NCI-H1092 (cell line): Measurements from ENCODE around the gene CEP97.
"Not testable (repeated sequence)": the region's sequence is repeated elsewhere in the genome, so short reads cannot be mapped to it uniquely, and the experiment has no call there.

Experiments used
- DNase-seq: peaks from one replicate; lab custom pipeline; 2025; lab: John Stamatoyannopoulos, UW

CEP97 gene

DNA sequence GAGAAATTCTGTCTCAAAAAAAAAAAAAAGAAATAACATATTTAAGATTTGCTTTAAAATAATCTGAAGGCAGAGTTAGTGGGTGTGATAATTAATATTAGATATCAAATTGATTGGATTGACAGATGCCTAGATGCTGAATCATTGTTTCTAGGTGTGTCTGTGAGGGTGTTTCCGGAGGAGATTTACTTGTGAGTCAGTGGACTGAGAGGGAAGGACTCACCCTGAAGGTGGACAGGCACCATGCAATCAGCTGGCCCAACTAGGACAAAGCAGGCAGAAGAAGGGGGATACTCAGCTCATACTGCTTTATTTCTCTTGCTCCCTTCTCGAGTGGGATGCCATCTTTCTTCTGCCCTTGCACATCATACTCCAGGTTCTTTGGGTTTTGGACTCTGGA lies 21.2 kb upstream of the CEP97 start:
- no peak for DNase-seq

DNA sequence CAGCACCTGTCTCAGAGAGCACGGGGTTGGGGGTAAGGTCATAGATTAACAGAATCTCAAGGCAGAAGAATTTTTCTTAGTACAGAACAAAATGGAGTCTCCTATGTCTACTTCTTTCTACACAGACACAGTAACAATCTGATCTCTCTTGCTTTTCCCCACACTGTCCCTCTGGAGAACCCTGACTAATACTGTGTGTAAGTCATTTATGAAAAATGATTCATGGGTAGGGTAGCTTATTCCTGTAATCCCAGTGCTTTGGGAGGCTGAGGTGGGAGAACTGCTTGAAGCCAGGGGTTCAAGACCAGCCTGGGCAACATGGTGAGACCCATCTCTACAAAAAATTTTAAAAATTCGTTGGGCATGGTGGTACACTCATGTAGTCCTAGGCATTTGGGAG lies 19.8 kb upstream of the CEP97 start:
- not testable (repeated sequence) for DNase-seq

- no peak for DNase-seq
Measured at GRCh38 chr3:101709126-101709525, 15.3 kb upstream of the CEP97 start.

DNA sequence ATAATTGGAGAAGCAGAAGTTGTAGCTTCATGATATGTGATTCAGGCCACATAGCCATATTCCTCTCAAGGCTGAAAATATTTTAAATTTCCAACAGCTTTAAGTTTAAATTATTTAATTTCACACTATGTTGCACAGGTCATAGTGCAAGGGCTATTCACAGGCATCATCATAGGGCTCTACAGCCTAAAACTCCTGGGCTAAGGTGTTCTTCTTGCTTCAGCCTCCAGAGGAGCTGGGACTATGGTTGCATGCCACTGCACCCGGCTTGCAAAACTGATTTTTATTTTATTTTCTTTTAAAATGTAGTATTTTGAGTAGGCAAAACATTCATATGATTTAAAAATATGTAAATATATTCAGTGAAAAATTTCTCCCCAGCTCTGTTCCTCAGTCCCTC lies 6.0 kb upstream of the CEP97 start:
- no peak for DNase-seq

DNA sequence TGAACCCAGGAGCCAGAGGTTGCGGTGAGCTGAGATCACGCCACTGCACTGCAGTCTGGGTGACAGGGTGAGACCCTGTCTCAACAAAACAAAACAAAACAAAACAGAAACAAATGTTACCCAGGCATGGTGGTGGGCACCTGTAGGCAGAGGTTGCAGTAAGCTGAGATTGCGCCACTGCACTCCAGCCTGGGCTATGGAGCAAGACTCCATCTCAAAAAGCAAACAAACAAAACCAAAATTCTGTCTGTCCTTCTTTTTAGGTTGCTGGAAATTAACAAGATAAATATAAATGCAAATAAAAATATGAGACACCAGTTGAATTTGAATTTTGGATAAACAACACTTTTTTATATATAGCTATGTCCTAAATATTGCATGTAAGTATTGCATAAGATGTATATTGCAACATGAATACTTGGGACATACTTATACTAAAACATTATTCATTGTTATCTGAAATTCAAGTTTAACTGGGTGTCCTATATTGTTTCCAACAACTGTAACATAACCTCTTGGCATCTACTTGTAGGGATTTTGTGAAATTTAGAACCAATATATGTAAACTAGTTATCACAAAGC lies 4.7 kb upstream of the CEP97 start:
- DNase-seq, result no peak

- DNase-seq, result no peak
Measured at GRCh38 chr3:101720851-101721840, 3.3 kb upstream of the CEP97 start.

DNA sequence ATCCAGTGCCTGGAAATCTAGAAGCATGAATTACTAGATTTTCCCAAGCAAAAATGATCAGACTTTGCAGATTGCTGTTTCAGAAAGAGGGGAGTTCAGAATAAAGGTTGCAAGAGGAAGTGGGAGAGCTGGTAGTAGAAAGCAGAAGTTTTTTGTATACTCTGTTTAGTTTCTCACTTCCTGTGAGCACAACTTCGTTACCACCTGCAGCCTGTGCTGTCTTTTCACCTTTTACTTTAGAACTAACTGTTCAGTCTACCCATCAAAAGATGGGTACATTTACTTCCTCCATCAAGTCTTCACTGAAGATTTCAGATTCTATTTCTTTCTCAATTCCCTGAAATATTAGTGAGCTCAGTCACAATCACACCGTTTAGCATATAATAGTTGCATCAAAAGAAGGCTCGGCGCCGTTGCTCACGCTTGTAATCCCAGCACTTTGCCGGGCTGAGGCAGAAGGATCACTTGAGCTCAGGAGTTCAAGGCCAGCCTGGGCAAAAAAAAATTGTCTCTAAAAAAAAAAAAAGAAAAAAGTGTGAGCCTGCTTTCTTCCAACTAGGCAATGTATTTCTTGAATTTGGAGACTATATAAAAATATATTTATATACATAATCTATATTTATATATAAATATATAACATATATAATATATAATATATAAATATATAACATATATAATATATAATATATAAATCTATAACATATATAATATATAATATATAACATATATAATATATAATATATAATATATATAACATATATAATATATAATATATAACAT lies 1.8 kb upstream of the CEP97 start:
- DNase-seq, result no peak

DNA sequence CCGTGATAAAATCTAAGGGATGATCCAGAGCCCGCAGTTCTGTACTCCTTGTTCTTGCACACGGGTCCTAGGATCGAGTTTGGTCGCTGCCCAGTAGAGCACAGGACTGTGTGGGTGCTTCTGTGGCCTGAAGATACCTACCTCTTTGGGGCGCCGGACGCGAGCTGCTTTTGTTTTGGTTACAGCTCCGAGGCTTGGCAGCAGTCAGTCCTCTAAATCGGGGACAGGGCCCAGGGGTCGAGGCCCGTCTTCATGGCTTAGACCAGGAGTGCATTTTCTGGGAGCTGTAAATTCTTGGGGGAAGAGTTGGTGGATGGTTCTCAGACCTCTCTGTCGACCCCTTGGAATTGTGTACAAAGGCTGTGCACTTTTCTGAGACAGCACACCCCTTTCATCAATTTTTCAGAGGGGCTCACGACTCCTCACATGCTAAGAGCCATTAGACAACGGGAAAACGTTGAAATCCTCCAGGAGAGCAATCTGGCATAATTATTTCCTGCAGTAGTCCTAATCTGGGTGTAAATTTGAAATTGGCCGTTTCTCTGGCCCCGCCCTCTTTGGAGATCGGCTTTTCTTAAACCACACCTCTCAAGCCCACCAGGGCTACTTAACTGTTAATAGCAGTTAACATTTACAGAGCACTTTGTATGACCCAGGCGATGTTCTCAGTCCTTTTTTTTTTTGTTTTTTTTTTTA lies 928 bp downstream of the CEP97 start:
- peak; percentile 14 for DNase-seq

- DNase-seq, result no peak
Measured at GRCh38 chr3:101725890-101726275, 1.5 kb downstream of the CEP97 start.

DNA sequence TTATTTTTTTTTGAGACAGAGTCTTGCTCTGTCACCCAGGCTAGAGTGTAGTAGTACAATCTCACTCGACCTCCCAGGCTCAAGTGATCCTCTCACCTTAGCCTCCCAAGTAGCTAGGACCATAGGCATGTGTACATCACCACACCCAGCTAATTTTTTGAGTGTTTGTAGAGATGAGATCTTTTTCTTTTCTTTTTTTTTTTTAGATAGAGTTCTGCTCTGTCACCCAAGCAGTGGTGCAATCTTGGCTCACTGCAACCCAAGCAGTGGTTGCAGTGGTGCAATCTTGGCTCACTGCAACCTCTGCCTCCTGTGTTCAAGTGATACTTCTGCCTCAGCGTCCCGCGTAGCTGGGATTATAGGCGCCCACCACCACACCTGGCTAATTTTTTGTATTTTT lies 5.2 kb downstream of the CEP97 start:
- DNase-seq, result no peak

- DNase-seq, result no peak
Measured at GRCh38 chr3:101730839-101731238, 6.4 kb downstream of the CEP97 start.

DNA sequence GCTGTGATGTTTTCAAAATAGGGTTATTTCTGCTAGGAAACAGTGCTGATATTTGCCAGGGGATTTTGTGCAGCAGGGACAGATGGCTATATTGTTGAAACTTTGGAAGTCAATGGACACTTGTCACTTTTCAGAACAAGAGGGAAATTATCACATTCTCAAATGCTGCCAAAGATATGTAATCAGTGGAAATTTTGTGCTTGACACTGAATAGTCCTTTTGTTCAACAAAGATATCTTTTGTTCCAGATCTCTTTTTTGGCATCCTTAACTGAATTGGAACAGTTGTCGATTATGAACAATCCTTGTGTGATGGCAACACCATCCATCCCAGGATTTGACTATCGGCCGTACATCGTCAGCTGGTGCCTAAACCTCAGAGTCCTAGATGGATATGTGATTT lies 7.8 kb downstream of the CEP97 start:
- no peak for DNase-seq

GRCh38 chr3:101735833-101736232 lies 11.4 kb downstream of the CEP97 start:
- no peak for DNase-seq

DNA sequence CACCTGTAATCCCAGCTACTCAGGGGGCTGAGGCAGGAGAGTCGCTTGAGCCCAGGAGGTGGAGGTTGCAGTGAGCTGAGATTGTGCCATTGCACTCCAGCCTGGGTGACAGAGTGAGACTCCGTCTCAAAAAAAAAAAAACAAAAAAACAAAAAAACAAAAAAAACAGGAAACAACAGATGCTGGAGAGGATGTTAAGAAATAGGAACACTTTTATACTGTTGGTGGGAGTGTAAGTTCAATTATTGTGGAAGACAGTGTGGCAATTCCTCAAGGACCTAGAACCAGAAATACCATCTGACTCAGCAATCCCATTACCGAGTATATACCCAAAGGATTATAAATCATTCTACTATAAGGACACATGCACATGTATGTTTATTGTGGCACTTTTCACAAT lies 17.5 kb downstream of the CEP97 start:
- DNase-seq, result not testable (repeated sequence)

GRCh38 chr3:101744811-101745210 lies 20.4 kb downstream of the CEP97 start:
- DNase-seq, result no peak

DNA sequence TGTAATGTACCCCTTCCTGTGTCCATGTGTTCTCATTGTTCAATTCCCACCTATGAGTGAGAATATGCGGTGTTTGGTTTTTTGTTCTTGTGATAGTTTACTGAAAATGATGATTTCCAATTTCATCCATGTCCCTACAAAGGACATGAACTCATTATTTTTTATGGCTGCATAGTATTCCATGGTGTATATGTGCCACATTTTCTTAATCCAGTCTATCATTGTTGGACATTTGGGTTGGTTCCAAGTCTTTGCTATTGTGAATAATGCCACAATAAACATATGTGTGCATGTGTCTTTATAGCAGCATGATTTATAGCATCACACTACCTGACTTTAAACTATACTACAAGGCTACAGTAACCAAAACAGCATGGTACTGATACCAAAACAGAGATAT lies 21.5 kb downstream of the CEP97 start:
- DNase-seq, result not testable (repeated sequence)

DNA sequence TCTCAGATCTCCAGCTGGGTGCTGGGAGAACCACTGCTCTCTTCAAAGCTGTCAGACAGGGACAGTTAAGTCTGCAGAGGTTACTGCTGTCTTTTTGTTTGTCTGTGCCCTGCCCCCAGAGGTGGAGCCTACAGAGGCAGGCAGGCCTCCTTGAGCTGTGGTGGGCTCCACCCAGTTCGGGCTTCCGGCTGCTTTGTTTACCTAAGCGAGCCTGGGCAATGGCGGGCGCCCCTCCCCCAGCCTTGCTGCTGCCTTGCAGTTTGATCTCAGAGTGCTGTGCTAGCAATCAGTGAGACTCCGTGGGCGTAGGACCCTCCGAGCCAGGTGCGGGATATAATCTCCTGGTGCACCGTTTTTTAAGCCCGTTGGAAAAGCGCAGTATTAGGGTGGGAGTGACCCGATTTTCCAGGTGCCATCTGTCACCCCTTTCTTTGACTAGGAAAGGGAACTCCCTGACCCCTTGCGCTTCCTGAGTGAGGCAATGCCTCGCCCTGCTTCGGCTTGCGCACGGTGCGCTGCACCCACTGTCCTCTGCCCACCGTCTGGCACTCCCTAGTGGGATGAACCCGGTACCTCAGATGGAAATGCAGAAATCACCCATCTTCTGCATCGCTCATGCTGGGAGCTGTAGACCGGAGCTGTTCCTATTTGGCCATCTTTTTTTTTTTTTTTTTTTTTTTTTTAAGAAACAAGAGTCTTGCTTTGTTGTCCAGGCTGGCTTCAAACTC lies 29.1 kb downstream of the CEP97 start:
- not testable (repeated sequence) for DNase-seq

DNA sequence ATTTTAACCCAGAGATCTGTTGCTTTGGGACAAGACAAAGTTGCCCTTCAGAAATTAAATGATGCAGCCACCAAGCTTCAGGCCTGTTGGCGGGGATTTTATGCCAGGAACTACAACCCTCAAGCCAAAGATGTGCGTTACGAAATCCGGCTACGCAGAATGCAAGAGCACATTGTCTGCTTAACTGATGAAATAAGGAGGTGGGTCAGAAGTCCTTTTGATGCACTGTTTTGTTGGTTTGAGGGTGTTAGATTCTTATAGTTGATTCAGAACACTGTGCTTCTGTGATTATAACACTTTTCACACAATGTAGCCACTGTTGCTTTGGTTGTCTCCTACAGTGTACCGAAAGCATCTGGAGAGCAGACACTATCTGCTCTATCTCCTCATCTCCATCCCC lies 33.8 kb downstream of the CEP97 start:
- DNase-seq, result no peak

- DNase-seq, result no peak
Measured at GRCh38 chr3:101762041-101762646, 37.7 kb downstream of the CEP97 start.

DNA sequence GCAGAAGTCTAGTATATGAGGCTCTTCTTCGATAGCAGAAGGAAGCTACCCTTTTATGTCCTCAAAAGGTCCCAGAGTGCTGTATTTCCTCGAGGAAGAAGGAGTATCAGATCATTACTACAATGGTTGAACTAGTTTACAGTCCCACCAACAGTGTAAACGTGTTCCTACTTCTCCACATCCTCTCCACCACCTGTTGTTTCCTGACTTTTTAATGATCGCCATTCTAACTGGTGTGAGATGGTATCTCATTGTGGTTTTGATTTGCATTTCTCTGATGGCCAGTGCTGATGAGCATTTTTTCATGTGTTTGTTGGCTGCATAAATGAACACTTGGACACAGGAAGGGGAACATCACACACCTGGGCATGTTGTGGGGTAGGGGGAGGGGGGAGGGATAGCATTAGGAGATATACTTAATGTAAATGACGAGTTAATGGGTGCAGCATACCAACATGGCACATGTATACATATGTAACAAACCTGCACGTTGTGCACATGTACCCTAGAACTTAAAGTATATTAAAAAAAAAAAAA lies 53.4 kb downstream of the CEP97 start:
- DNase-seq, result not testable (repeated sequence)
